Spinal cord (tissue), 10 donors: ENCODE data around the gene KNDC1. TPM values are rescaled to one million over a fixed set of nuclear protein-coding genes. Genes with fewer than 3 reads are reported as not detected.
"Not testable (repeated sequence)": the region's sequence is repeated elsewhere in the genome, so short reads cannot be mapped to it uniquely, and the experiment has no call there.

Experiments used
- DNase-seq, 6 donors: peaks; one replicate each; pipeline versions ENCODE4 v3.0.0 to v3.0.0-alpha.2; 2013 to 2015; ENCODE audit warnings: low spot score in 6 of 6, low read depth in 4 of 6
- H3K27ac ChIP-seq: one replicate; pipeline ENCODE4 v1.5.1; 2013; ENCODE audit warnings: low read depth, low read length, control low read depth
- H3K27me3 ChIP-seq: one replicate; pipeline ENCODE4 v1.6.1; 2013; ENCODE audit warnings: low read length; ENCODE audit not compliant: control insufficient read depth, insufficient read depth
- H3K36me3 ChIP-seq: one replicate; pipeline ENCODE4 v1.6.1; 2013; ENCODE audit warnings: low read length; ENCODE audit not compliant: control insufficient read depth, insufficient read depth
- H3K4me1 ChIP-seq: one replicate; pipeline ENCODE4 v1.6.1; 2013; ENCODE audit warnings: low read length; ENCODE audit not compliant: control insufficient read depth, insufficient read depth
- H3K4me3 ChIP-seq: one replicate; pipeline ENCODE4 v1.5.1; 2013; ENCODE audit warnings: low read depth, low read length, control low read depth
- H3K9me3 ChIP-seq: one replicate; pipeline ENCODE4 v1.6.1; 2013; ENCODE audit warnings: low read length; ENCODE audit not compliant: control insufficient read depth, insufficient read depth
- WGBS: methylation state at CpG from one replicate; pipeline ENCODE4 v1.1.5; 2013; ENCODE audit warnings: missing lambda C conversion rate; ENCODE audit not compliant: insufficient coverage; 5-methylcytosine and 5-hydroxymethylcytosine counted together
- polyA plus RNA-seq, 2 donors: library from polyadenylated mRNA; unstranded; fragments of 120-200 nt; gene quantifications; one replicate each; pipeline ENCODE4 v1.2.1, GENCODE V29; 2013; ENCODE audit not compliant: insufficient read length in 2 of 2
- total RNA-seq, 2 donors: library from RNA; depleted of rRNA in 1 of 2; stranded (reverse); fragments of 120-200 nt in 1 of 2; fragments of >200 nt in 1 of 2; gene quantifications; one replicate each; pipeline versions ENCODE4 v1.2.3 to v1.2.4, GENCODE V29; 2013 to 2014
- donor health status: healthy.

The KNDC1 gene
- total and polyA plus RNA-seq, 4 donors: 8.3 to 35.8 (median 23.5) TPM

DNA sequence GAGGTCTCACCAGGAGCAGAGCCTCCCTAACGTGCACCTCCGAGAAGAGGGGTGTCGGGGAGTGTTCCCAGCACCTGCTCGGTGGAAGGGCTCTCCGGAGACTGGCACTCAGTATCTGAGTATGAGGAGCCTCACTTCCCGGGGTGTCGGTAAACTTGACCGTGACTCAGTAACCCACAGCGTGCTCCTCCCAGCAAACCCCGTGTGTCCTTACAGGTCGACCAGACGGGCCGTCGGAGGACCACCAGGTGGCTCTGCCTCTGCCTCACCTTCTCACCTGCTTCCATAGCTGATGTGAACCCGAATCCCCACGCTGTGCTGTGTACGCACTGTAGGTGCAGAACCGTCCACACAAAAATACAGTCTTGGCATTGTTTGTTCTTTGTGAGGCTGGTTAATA lies 29.0 kb upstream of the KNDC1 start:
- no peak overlapping the region for H3K27ac ChIP-seq
- 82% methylated on average over 14 of the region's 18 CpGs for WGBS

DNA sequence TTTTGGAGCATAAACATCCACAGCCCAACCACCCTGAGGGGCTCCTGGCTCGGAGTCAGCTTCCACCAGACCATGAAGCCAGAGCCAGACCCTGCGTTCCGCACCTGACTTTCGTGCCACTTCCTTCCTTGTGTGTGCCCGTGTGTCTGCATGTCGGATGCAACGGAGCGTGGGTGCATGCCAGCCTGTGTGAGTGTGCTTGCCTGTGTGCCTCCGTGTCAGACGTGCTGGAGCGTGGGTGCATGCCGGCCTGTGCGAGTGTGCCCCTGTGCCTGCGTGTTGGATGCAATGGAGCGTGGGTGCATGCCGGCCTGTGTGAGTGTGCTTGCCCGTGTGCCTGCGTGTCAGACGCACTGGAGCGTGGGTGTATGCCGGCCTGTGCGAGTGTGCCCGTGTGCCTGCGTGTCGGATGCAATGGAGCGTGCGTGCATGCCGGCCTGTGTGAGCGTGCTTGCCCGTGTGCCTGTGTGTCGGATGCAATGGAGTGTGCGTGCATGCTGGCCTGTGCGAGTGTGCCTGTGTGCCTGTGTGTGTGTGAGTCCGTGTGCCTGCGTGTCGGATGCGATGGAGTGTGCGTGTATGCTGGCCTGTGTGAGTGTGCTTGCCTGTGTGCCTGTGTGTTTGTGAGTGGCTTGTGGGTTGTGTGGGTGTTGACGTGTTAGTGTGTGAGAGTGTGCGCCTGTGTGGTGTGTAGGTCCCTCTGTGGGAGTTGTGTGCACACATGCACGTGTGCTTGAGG lies 28.1 kb upstream of the KNDC1 start:
- H3K9me3 ChIP-seq: no peaks in the 10 kb centered on the region
- H3K4me3 ChIP-seq: no peak overlapping the region
- H3K27ac ChIP-seq: no peak overlapping the region
- H3K27me3 ChIP-seq: no peaks in the 10 kb centered on the region
- peak in 1 of 6 donors; percentile 32 for DNase-seq
- WGBS: 79% methylated on average over 40 of the region's 41 CpGs
- H3K36me3 ChIP-seq: peaks cover 46% of the 10 kb centered on the region
- H3K4me1 ChIP-seq: peaks cover 10% of the 10 kb centered on the region

More for the DNA sequence above, 29.0 kb upstream of the KNDC1 start:
- peaks cover 10% of the 10 kb centered on the region for H3K4me1 ChIP-seq
- no peaks in the 10 kb centered on the region for H3K9me3 ChIP-seq
- H3K27me3 ChIP-seq: no peaks in the 10 kb centered on the region
- H3K36me3 ChIP-seq: peaks cover 55% of the 10 kb centered on the region
- no peak overlapping the region for H3K4me3 ChIP-seq
- no peak for DNase-seq

DNA sequence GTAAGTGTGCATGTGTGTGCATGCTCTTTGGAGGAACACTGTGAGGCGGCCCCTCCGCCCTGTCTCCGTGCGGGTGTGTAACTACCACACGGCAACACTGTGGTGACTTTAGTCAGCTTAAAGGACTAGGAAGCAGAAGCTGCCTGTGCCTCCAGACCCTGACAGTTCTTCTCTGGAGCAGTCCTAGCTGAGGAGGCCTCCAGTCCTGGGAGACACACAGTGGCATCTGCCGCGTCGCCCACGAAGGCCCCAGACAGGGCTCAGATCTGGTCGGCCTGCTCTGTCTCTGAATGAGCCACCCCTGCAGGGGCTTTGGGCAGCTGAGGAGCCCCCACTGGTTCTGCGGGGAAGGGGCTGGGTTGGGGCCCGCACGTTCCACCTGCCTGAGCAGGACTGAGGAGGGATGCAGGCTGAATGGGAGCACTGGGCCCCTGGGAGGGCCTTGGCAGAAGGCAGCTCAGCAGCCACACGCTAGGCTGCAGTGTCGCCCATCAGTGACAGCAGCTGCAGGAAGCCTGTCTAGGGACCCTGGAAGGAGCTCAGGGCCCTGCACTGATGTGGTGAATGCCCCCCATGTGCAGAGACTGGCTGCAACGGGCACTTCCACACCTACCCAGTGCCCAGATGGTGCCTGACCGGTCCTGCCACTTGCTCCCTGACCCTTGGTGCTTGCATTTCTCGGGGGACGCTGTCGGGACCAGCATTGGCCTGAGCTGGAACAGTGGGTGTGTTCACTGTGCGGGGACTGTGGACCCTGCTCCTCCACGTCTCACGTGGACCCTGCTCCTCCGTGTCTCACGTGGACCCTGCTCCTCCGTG lies 27.3 kb upstream of the KNDC1 start:
- Histone ChIP-seq H3K36me3 (peaks cover 41% of the 10 kb centered on the region), H3K27me3 (no peaks in the 10 kb centered on the region), H3K27ac (no peak overlapping the region), H3K4me3 (no peak overlapping the region), H3K9me3 (no peaks in the 10 kb centered on the region), H3K4me1 (peaks cover 10% of the 10 kb centered on the region)
- DNase-seq: peak in 1 of 6 donors; percentile 18
- 80% methylated on average over 26 of the region's 26 CpGs for WGBS

DNA sequence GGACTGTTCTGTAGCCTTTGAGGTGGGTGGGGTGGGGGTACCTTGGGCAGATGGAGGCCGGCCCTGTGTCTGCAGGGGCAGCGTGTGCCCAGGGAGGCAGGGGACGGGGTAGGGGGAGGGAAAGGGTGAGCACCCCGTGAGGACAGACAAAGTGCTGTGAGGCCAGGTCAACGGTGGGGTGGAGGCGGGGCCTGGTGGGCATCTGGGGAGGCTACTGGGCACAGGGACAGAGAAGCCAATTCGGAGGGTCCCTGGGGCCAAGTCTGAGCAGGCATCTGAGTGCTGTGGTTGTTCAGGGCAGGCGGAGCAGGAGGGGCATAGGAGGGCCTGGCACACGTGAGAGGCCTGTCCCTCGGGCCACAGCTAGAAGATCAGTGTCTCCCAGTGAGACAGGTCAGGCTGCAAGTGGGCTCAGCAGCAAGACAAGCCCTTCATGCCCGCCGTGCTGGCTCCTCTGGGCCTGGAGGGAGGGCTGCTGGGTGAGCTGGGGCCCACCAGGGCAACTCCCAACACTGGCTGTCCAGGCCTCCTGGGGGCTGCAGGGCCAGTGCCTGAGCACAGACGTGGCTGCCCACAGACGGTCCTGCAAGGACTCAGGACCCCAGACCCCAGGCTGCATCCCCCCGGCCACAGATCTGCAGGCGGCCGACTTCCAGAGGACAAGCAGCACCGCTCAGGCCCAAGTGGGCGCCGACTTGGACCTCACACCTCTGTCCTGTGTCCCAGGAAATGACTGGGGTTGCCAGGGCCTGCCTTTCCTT lies 26.4 kb upstream of the KNDC1 start:
- no peaks in the 10 kb centered on the region for H3K9me3 ChIP-seq
- no peaks in the 10 kb centered on the region for H3K27me3 ChIP-seq
- no peak for DNase-seq
- H3K4me3 ChIP-seq: no peak overlapping the region
- H3K27ac ChIP-seq: no peak overlapping the region
- WGBS: 85% methylated on average over 20 of the region's 20 CpGs
- H3K36me3 ChIP-seq: peaks cover 33% of the 10 kb centered on the region
- H3K4me1 ChIP-seq: peaks cover 10% of the 10 kb centered on the region

DNA sequence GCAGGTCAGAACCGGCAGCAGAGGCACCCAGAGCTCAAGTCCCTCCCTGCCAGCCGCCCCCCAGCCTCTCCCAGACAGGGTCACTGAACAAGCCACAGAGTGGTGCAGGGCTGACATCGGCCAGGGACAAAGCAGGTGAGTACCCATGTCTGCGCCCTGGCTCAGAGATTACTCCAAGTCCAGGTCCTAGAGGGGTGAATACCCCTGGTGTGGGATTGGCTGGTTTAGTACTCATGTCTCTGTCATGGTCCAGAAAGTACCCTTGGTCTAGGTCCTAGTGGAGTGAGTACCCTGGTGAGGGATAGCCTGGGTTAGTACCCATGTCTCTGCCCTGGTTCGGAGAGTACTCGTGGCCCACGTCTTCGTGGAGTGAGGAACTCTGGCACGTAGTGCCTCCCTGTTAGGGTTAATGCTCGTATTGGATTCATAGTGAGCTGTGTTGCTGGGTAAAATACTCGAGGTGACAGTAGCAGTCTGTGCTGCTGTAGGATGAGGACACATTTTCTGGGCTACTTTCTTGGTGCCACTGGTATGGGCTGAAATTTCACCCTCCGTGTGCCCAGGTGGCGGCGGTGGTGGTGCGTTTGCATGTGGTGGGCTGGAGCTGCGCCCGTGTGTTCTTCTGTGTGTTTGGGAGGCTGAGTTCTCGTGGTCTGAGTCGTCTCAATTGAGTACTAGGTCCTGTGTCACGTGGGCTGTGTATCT lies 25.5 kb upstream of the KNDC1 start:
- no peak for DNase-seq
- Histone ChIP-seq H3K36me3 (peaks cover 24% of the 10 kb centered on the region), H3K27ac (no peak overlapping the region), H3K27me3 (no peaks in the 10 kb centered on the region), H3K9me3 (no peaks in the 10 kb centered on the region), H3K4me1 (peaks cover 10% of the 10 kb centered on the region), H3K4me3 (no peak overlapping the region)
- 84% methylated on average over 20 of the region's 20 CpGs for WGBS

DNA sequence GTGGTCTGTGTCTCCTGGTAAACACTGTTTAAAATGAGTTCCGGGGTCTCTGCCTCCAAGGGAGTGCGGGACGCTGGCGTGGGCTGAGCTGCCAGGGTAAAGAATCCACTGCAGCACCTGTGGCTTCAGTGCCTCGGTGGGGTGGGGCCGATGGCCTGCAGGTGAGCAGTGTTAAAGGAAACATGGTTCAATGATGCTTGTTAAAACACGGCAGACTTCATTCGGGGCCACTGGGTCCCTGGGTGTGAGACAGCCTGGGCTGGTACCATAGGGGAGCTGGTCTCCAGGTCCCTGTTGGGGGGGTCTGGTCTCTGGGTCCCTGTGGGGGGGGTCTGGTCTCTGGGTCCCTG lies 24.9 kb upstream of the KNDC1 start:
- Histone ChIP-seq H3K36me3 (peaks cover 19% of the 10 kb centered on the region), H3K4me1 (peaks cover 10% of the 10 kb centered on the region), H3K27ac (no peak overlapping the region), H3K9me3 (no peaks in the 10 kb centered on the region), H3K4me3 (no peak overlapping the region), H3K27me3 (no peaks in the 10 kb centered on the region)
- 72% methylated on average over 8 of the region's 8 CpGs for WGBS
- no peak for DNase-seq

DNA sequence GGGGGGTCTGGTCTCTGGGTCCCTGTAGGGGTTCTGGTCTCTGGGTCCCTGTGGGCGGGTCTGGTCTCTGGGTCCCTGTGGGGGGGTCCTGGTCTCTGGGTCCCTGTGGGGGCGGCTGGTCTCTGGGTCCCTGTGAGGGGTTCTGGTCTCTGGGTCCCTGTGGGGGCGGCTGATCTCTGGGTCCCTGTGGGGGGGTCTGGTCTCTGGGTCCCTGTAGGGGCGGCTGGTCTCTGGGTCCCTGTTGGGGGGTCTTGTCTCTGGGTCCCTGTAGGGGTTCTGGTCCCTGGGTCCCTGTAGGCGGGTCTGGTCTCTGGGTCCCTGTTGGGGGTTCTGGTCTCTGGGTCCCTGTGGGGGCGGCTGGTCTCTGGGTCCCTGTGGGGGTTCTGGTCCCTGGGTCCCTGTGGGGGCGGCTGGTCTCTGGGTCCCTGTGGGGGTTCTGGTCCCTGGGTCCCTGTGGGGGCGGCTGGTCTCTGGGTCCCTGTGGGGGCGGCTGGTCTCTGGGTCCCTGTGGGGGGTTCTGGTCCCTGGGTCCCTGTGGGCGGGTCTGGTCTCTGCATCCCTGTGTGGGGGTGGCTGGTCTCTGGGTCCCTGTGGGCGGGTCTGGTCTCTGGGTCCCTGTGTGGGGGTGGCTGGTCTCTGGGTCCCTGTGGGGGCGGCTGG lies 22.4 kb upstream of the KNDC1 start:
- not testable (repeated sequence) for H3K9me3 ChIP-seq, H3K36me3 ChIP-seq, H3K27ac ChIP-seq, H3K4me3 ChIP-seq, DNase-seq, H3K27me3 ChIP-seq
- peaks cover 11% of the 10 kb centered on the region for H3K4me1 ChIP-seq
- 94% methylated on average over 2 of the region's 12 CpGs for WGBS

DNA sequence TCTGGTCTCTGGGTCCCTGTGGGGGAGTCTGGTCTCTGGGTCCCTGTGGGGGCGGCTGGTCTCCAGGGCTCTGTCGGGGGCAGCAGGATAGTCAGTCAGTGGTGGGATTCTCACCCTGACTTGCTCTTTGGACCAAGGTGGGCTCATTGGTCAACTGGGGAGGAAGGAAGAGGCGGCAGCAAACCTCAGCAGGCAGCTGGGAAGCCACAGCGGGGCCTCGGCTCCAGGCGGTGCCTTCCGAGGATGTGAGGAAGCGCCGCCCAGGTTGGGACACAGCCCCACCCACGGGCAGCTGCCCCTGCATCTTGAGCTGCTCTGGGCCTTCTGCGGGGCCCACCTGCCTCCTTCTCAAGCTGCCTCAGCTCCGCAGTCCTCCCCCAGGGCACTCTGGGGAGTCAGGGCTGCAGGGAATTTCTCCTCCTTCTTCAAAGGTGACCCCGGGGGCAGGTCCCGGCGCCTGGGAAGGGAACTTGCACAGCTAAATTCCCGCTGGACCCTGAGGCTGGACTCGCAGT lies 20.4 kb upstream of the KNDC1 start:
- H3K27ac ChIP-seq: no peak overlapping the region
- no peaks in the 10 kb centered on the region for H3K27me3 ChIP-seq
- no peak for DNase-seq
- H3K4me3 ChIP-seq: no peak overlapping the region
- H3K9me3 ChIP-seq: no peaks in the 10 kb centered on the region
- H3K4me1 ChIP-seq: peaks cover 9% of the 10 kb centered on the region
- no peaks in the 10 kb centered on the region for H3K36me3 ChIP-seq
- WGBS: 57% methylated on average over 17 of the region's 17 CpGs
